HepG2 (cell line): Measurements from ENCODE around the gene TCEANC2. TPM values are rescaled to one million over a fixed set of nuclear protein-coding genes. Genes with fewer than 3 reads are reported as not detected.

Source experiments
- ATAC-seq: fragments of 200-7000 bp; cut with Tn5 transposase; 3 replicates; pipeline ENCODE4 v1.9.1; 2020; ENCODE audit warnings: mild to moderate bottlenecking, moderate library complexity
- BruUV-seq: library from RNA; stranded (reverse); fragments of 400-500 nt; replicated peaks from 2 replicates; lab custom pipeline; 2021; lab: Mats Ljungman, UMichigan
- CTCF ChIA-PET: fragments of 300-600 bp; formaldehyde crosslinking; extraction: SDS; loops from one replicate; lab custom pipeline; 2021; ENCODE audit warnings: low total read pairs, inconsistent platforms, low intra/inter-chr PET ratio; lab: Yijun Ruan, JAX
- POLR2A ChIA-PET: fragments of 350-600 bp; sonication (Branson Sonifier 250); formaldehyde crosslinking; loops from one replicate; lab custom pipeline; 2020; ENCODE audit warnings: antibody characterized with exemption, inconsistent platforms; lab: Yijun Ruan, JAX
- DNase-seq: peaks from one replicate; pipeline ENCODE4 v3.0.0-alpha.2; 2015; ENCODE audit warnings: low spot score
- FAIRE-seq: peaks from 3 replicates; lab custom pipeline; 2011; peaks lifted over from hg19 to GRCh38; lab: Jason Lieb, UNC
- H2AFZ ChIP-seq: one replicate; pipeline ENCODE4 v1.6.1; 2011; ENCODE audit warnings: low read length, inconsistent platforms
- H3K27ac ChIP-seq: fragments of 300-600 bp; 3 replicates; pipeline ENCODE4 v1.8.0; 2011; ENCODE audit warnings: mixed run types, mild to moderate bottlenecking, mixed read lengths, low read length, inconsistent platforms; ENCODE audit not compliant: insufficient read depth; ENCODE audit errors: extremely low read length
- H3K27me3 ChIP-seq, 2 experiments: fragments of 200-600 bp in 1 of 2; 2 replicates in 1 of 2; 3 replicates in 1 of 2; pipeline versions ENCODE4 v1.6.0 to v1.8.0; 2011; ENCODE audit warnings: low read length in 2 of 2, mild to moderate bottlenecking in 2 of 2, moderate library complexity in 2 of 2, inconsistent platforms in 1 of 2; ENCODE audit not compliant: insufficient read depth in 2 of 2, control insufficient read depth in 1 of 2
- H3K36me3 ChIP-seq, 2 experiments: fragments of 200-600 bp in 1 of 2; replicated peaks in 1 of 2; 2 replicates in 1 of 2; 3 replicates in 1 of 2; pipeline versions ENCODE4 v1.5.1 to v1.8.0; 2011; ENCODE audit warnings: low read length in 2 of 2, inconsistent platforms in 1 of 2; ENCODE audit not compliant: insufficient read depth in 2 of 2, control insufficient read depth in 1 of 2
- H3K4me1 ChIP-seq: 2 replicates; pipeline ENCODE4 v1.5.1; 2012; ENCODE audit warnings: low read length, inconsistent platforms; ENCODE audit not compliant: insufficient read depth
- H3K4me2 ChIP-seq: 2 replicates; pipeline ENCODE4 v1.6.0; 2011; ENCODE audit warnings: low read depth, low read length, inconsistent platforms
- H3K4me3 ChIP-seq, 3 experiments: fragments of 200-600 bp in 1 of 3; sonication (generic), shearing (Covaris generic) in 1 of 3; replicated peaks in 1 of 3; 2 replicates each; pipeline ENCODE4 v1.5.1; 2011 to 2016; ENCODE audit warnings: low read length in 3 of 3, inconsistent platforms in 2 of 3, low read depth in 2 of 3, mild to moderate bottlenecking in 2 of 3, control low read depth in 1 of 3, mixed read lengths in 1 of 3; ENCODE audit not compliant: insufficient read depth in 1 of 3
- H3K79me2 ChIP-seq: one replicate; pipeline ENCODE4 v1.6.1; 2011; ENCODE audit warnings: low read length, inconsistent platforms; ENCODE audit not compliant: insufficient read depth
- H3K9ac ChIP-seq: 2 replicates; pipeline ENCODE4 v1.6.0; 2011; ENCODE audit warnings: mild to moderate bottlenecking, low read depth, low read length, inconsistent platforms; ENCODE audit not compliant: insufficient read depth
- H3K9me3 ChIP-seq: 2 replicates; pipeline ENCODE4 v1.5.1; 2012; ENCODE audit warnings: mild to moderate bottlenecking, low read length
- H4K20me1 ChIP-seq: 2 replicates; pipeline ENCODE4 v1.6.0; 2011; ENCODE audit warnings: inconsistent platforms, mild to moderate bottlenecking, low read length, moderate library complexity; ENCODE audit not compliant: insufficient read depth
- AGO1 ChIP-seq: fragments of 200-400 bp; formaldehyde crosslinking; IDR thresholded peaks from 2 replicates; pipeline ENCODE4 v1.6.1; 2017; ENCODE audit warnings: mild to moderate bottlenecking, low read depth, low read length, moderate library complexity; ENCODE audit not compliant: poor library complexity, severe bottlenecking
- EEA1 ChIP-seq: sonication (generic); formaldehyde crosslinking; IDR thresholded peaks from 2 replicates; pipeline ENCODE4 v1.5.1; 2020; ENCODE audit warnings: mild to moderate bottlenecking, missing genetic modification reagents, borderline replicate concordance
- HIVEP1 ChIP-seq: sonication (generic); formaldehyde crosslinking; IDR thresholded peaks from 2 replicates; pipeline ENCODE4 v1.4.0; 2020; ENCODE audit warnings: mild to moderate bottlenecking, missing genetic modification reagents
- KLF11 ChIP-seq: IDR thresholded peaks from 2 replicates; pipeline ENCODE4 v1.6.1; 2016; ENCODE audit warnings: missing compliant biosample characterization
- NFRKB ChIP-seq: fragments of 450-650 bp; IDR thresholded peaks from 2 replicates; pipeline ENCODE4 v1.6.1; 2017
- ONECUT2 ChIP-seq: sonication (generic); formaldehyde crosslinking; IDR thresholded peaks from 2 replicates; pipeline ENCODE4 v1.4.0; 2020; ENCODE audit warnings: missing genetic modification reagents
- RAD21 ChIP-seq: fragments of 450-650 bp; formaldehyde crosslinking; IDR thresholded peaks from 2 replicates; pipeline ENCODE4 v1.5.0; 2020; ENCODE audit warnings: mild to moderate bottlenecking
- ZFP90 ChIP-seq: sonication (generic); formaldehyde crosslinking; IDR thresholded peaks from 2 replicates; pipeline ENCODE4 v1.8.0; 2022; ENCODE audit warnings: missing genetic modification reagents, mild to moderate bottlenecking, inconsistent platforms, borderline replicate concordance
- ZNF382 ChIP-seq: sonication (generic); formaldehyde crosslinking; IDR thresholded peaks from 2 replicates; pipeline ENCODE4 v1.5.0; 2020; ENCODE audit warnings: missing genetic modification reagents, mild to moderate bottlenecking, borderline replicate concordance
- ZNF629 ChIP-seq: sonication (generic); formaldehyde crosslinking; conservative IDR thresholded peaks from 2 replicates; pipeline ENCODE4 v1.5.0; 2020; ENCODE audit warnings: missing genetic modification reagents
- WGBS: methylation state at CpG from one replicate; pipeline ENCODE4 v1.1.6; 2017; ENCODE audit warnings: low lambda C conversion rate; 5-methylcytosine and 5-hydroxymethylcytosine counted together
- in situ Hi-C: cut with HindIII; loops from 2 replicates; pipeline ENCODE4 v1.10.0; 2017; ENCODE audit warnings: low pct_unique_long_range_greater_than_20kb; ENCODE audit not compliant: extremely low pct_ligation_motif_present
- intact Hi-C: fragments of 100-400 bp; cut with micrococcal nuclease; formaldehyde crosslinking; loops from one replicate; pipeline ENCODE4 v1.10.0; 2022; ENCODE audit not compliant: unreplicated experiment
- polyA plus RNA-seq, 8 experiments: library from polyadenylated mRNA; depleted of rRNA in 3 of 8; stranded (reverse) in 7 of 8; unstranded in 1 of 8; fragments of >200 nt; fragmentation: Illumina TruSeq in 4 of 8; extraction: Trizol in 4 of 8; gene quantifications; 2 replicates each; pipeline versions ENCODE4 v1.2.1 to v1.2.3, GENCODE V29; 2011 to 2016; ENCODE audit warnings: low read depth in 4 of 8, missing spikeins in 1 of 8, mixed read lengths in 1 of 8; ENCODE audit not compliant: insufficient read depth in 1 of 8
- total RNA-seq, 5 experiments: library from RNA; depleted of rRNA; stranded (reverse); fragments of >200 nt; fragmentation: Illumina TruSeq; extraction: Trizol; gene quantifications; 2 replicates each; pipeline ENCODE4 v1.2.3, GENCODE V29; 2016; ENCODE audit warnings: low read depth in 1 of 5
- TF ChIP-seq, protein P1 (sequence below): sonication (generic); formaldehyde crosslinking; IDR thresholded peaks from 2 replicates; pipeline ENCODE4 v1.4.0; 2020; ENCODE audit warnings: missing genetic modification reagents
- TF ChIP-seq, protein P2 (sequence below): IDR thresholded peaks from 2 replicates; pipeline ENCODE4 v1.6.1; 2016; ENCODE audit warnings: low read depth, control low read depth
- TF ChIP-seq, protein P3 (sequence below): sonication (generic); formaldehyde crosslinking; IDR thresholded peaks from 2 replicates; pipeline ENCODE4 v1.4.0; 2020; ENCODE audit warnings: missing genetic modification reagents

The TCEANC2 gene
- total and polyA plus RNA-seq, 2 of the 13 experiments (the other 11 are each of a cell fraction or from before 2014, with no cell fraction given): 3.8 to 5.0 TPM

DNA sequence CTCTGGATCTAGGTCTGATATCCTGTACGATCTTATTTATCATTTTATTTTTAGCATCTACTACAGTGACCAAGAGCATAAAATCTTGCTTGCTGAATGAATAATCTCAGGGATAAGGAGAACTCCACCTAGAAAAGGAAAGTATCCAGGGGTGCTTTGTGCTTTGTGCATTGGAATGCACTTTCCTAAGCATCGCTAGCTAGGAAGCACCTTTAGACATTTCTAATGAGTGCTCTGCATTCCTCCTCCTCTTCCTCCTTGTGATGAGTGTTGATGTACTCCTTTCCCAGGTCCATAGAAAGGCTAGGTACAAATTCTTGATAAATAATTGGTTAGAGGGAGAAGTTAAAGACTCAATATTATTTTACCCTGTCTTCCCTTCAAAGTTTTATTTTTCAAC lies 31.4 kb downstream of the TCEANC2 start:
- Histone ChIP-seq H3K9me3 (no peaks in the 10 kb centered on the region), H3K9ac (no peak overlapping the region), H3K27me3 (no peaks in the 10 kb centered on the region), H3K36me3 (no peaks in the 10 kb centered on the region; a peak in 1 of 5 replicates), H4K20me1 (no peaks in the 10 kb centered on the region), H3K27ac (no peak overlapping the region), H3K4me3 (no peak overlapping the region), H2AFZ (no peak overlapping the region), H3K4me2 (no peak overlapping the region), H3K4me1 (peaks cover 22% of the 10 kb centered on the region), H3K79me2 (no peaks in the 10 kb centered on the region)
- DNase-seq: no peak
- ChIA-PET POLR2A (no interaction called here), CTCF (no interaction called here)
- in situ Hi-C loops: no loop called here
- no peak for FAIRE-seq
- intact Hi-C loops: no loop called here
- TF ChIP-seq, protein P1, sequence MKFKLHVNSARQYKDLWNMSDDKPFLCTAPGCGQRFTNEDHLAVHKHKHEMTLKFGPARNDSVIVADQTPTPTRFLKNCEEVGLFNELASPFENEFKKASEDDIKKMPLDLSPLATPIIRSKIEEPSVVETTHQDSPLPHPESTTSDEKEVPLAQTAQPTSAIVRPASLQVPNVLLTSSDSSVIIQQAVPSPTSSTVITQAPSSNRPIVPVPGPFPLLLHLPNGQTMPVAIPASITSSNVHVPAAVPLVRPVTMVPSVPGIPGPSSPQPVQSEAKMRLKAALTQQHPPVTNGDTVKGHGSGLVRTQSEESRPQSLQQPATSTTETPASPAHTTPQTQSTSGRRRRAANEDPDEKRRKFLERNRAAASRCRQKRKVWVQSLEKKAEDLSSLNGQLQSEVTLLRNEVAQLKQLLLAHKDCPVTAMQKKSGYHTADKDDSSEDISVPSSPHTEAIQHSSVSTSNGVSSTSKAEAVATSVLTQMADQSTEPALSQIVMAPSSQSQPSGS (CRISPR knock-in tag): no peak
- TF ChIP-seq ZNF382 (CRISPR knock-in tag) (no peak), ZFP90 (CRISPR knock-in tag) (no peak), ZNF629 (no peak), HIVEP1 (CRISPR knock-in tag) (no peak), ONECUT2 (CRISPR knock-in tag) (no peak), EEA1 (CRISPR knock-in tag) (no peak), NFRKB (no peak), KLF11 (no peak), AGO1 (no peak), RAD21 (CRISPR knock-in tag) (no peak)
- TF ChIP-seq, protein P2, sequence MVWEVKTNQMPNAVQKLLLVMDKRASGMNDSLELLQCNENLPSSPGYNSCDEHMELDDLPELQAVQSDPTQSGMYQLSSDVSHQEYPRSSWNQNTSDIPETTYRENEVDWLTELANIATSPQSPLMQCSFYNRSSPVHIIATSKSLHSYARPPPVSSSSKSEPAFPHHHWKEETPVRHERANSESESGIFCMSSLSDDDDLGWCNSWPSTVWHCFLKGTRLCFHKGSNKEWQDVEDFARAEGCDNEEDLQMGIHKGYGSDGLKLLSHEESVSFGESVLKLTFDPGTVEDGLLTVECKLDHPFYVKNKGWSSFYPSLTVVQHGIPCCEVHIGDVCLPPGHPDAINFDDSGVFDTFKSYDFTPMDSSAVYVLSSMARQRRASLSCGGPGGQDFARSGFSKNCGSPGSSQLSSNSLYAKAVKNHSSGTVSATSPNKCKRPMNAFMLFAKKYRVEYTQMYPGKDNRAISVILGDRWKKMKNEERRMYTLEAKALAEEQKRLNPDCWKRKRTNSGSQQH (CRISPR knock-in tag): no peak
- TF ChIP-seq, protein P3, sequence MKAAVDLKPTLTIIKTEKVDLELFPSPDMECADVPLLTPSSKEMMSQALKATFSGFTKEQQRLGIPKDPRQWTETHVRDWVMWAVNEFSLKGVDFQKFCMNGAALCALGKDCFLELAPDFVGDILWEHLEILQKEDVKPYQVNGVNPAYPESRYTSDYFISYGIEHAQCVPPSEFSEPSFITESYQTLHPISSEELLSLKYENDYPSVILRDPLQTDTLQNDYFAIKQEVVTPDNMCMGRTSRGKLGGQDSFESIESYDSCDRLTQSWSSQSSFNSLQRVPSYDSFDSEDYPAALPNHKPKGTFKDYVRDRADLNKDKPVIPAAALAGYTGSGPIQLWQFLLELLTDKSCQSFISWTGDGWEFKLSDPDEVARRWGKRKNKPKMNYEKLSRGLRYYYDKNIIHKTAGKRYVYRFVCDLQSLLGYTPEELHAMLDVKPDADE (CRISPR knock-in tag): no peak
- 100% methylated on average over 2 of the region's 2 CpGs for WGBS
- ATAC-seq: no peak
- BruUV-seq: no TSS peak
